IMR-90 (cell line): Measurements from ENCODE around the gene AMZ1. TPM values are rescaled to one million over a fixed set of nuclear protein-coding genes. Genes with fewer than 3 reads are reported as not detected.

Experiments
- ATAC-seq: fragments of 200-7000 bp; cut with Tn5 transposase; 2 replicates; pipeline ENCODE4 v1.9.1; 2020; ENCODE audit warnings: low read depth, mild to moderate bottlenecking, moderate library complexity
- BruUV-seq: library from RNA; stranded (reverse); fragments of 400-500 nt; replicated peaks from 2 replicates; lab custom pipeline; 2021; lab: Mats Ljungman, UMichigan
- CTCF ChIA-PET: fragments of 300-600 bp; formaldehyde crosslinking; extraction: SDS; loops from one replicate; lab custom pipeline; 2021; ENCODE audit warnings: antibody characterized with exemption; lab: Yijun Ruan, JAX
- POLR2A ChIA-PET: fragments of 300-600 bp; sonication (Branson Sonifier 250); formaldehyde crosslinking; loops from one replicate; lab custom pipeline; 2022; ENCODE audit warnings: antibody characterized with exemption; ENCODE audit not compliant: unreplicated experiment; lab: Charles Lee
- DNase-seq: peaks from one replicate; pipeline ENCODE4 v3.0.0; 2013
- H2AFZ ChIP-seq: replicated peaks from 2 replicates; pipeline ENCODE3; 2013; ENCODE audit warnings: low read length, mild to moderate bottlenecking; ENCODE audit not compliant: poor library complexity
- H2AK5ac ChIP-seq: 2 replicates; pipeline ENCODE4 v1.6.1; 2013; ENCODE audit warnings: low read depth, low read length, inconsistent platforms
- H2AK9ac ChIP-seq: replicated peaks from 2 replicates; pipeline ENCODE3; 2013; ENCODE audit warnings: mild to moderate bottlenecking, low read depth, low read length, moderate library complexity; ENCODE audit not compliant: poor library complexity
- H2BK120ac ChIP-seq: 2 replicates; pipeline ENCODE4 v1.6.1; 2013; ENCODE audit warnings: low read depth, low read length, inconsistent platforms
- H2BK15ac ChIP-seq: 3 replicates; pipeline ENCODE4 v1.6.1; 2013; ENCODE audit warnings: low read depth, low read length, inconsistent platforms
- H2BK20ac ChIP-seq: 2 replicates; pipeline ENCODE4 v1.6.1; 2013; ENCODE audit warnings: low read depth, mild to moderate bottlenecking, inconsistent platforms, low read length, moderate library complexity
- H2BK5ac ChIP-seq: 2 replicates; pipeline ENCODE4 v1.6.1; 2013; ENCODE audit warnings: mild to moderate bottlenecking, low read depth, low read length, inconsistent platforms; ENCODE audit not compliant: poor library complexity, severe bottlenecking
- H3K14ac ChIP-seq: replicated peaks from 2 replicates; pipeline ENCODE4 v1.6.1; 2013; ENCODE audit warnings: low read depth, low read length, inconsistent platforms
- H3K18ac ChIP-seq: 2 replicates; pipeline ENCODE4 v1.6.1; 2013; ENCODE audit warnings: low read depth, low read length, control low read depth
- H3K23ac ChIP-seq: 2 replicates; pipeline ENCODE4 v1.6.1; 2013; ENCODE audit warnings: low read depth, low read length, inconsistent platforms
- H3K27ac ChIP-seq: 2 replicates; pipeline ENCODE4 v1.5.1; 2013; ENCODE audit warnings: mild to moderate bottlenecking, control low read depth, low read length; ENCODE audit not compliant: insufficient read depth
- H3K27me3 ChIP-seq: 2 replicates; pipeline ENCODE4 v1.6.1; 2013; ENCODE audit warnings: low read length; ENCODE audit not compliant: control insufficient read depth, insufficient read depth
- H3K36me3 ChIP-seq: 2 replicates; pipeline ENCODE4 v1.6.1; 2013; ENCODE audit warnings: low read length, mixed read lengths; ENCODE audit not compliant: control insufficient read depth, insufficient read depth
- H3K4ac ChIP-seq: 2 replicates; pipeline ENCODE4 v1.6.1; 2013; ENCODE audit warnings: low read depth, low read length, inconsistent platforms
- H3K4me1 ChIP-seq: 2 replicates; pipeline ENCODE4 v1.6.1; 2013; ENCODE audit warnings: low read length, mixed read lengths; ENCODE audit not compliant: control insufficient read depth, insufficient read depth
- H3K4me2 ChIP-seq: 2 replicates; pipeline ENCODE4 v1.6.1; 2013; ENCODE audit warnings: low read depth, mild to moderate bottlenecking, control low read depth, low read length, moderate library complexity
- H3K4me3 ChIP-seq: 2 replicates; pipeline ENCODE4 v1.5.1; 2013; ENCODE audit warnings: low read depth, mild to moderate bottlenecking, control low read depth, low read length, moderate library complexity; ENCODE audit not compliant: insufficient read depth
- H3K56ac ChIP-seq: 2 replicates; pipeline ENCODE4 v1.6.1; 2013; ENCODE audit warnings: low read length, inconsistent platforms; ENCODE audit not compliant: insufficient read depth; ENCODE audit errors: extremely low read depth
- H3K79me1 ChIP-seq, 2 experiments: 2 replicates each; pipeline ENCODE4 v1.6.1; 2013; ENCODE audit warnings: low read length in 2 of 2, inconsistent platforms in 1 of 2, low read depth in 1 of 2
- H3K9ac ChIP-seq: 2 replicates; pipeline ENCODE4 v1.6.1; 2013; ENCODE audit warnings: low read depth, low read length, control low read depth
- H3K9me1 ChIP-seq: 2 replicates; pipeline ENCODE4 v1.6.1; 2013; ENCODE audit warnings: low read length, inconsistent platforms; ENCODE audit not compliant: insufficient read depth
- H3K9me3 ChIP-seq: 2 replicates; pipeline ENCODE4 v1.6.1; 2013; ENCODE audit warnings: low read length; ENCODE audit not compliant: control insufficient read depth, insufficient read depth
- H4K20me1 ChIP-seq: 2 replicates; pipeline ENCODE4 v1.6.1; 2013; ENCODE audit warnings: low read length, inconsistent platforms; ENCODE audit not compliant: insufficient read depth
- H4K5ac ChIP-seq: 2 replicates; pipeline ENCODE4 v1.6.1; 2013; ENCODE audit warnings: mild to moderate bottlenecking, low read depth, low read length, control low read depth
- H4K8ac ChIP-seq, 2 experiments: 2 replicates each; pipeline ENCODE4 v1.6.1; 2013; ENCODE audit warnings: low read depth in 2 of 2, low read length in 2 of 2, control low read depth in 1 of 2, inconsistent platforms in 1 of 2
- H4K91ac ChIP-seq: 2 replicates; pipeline ENCODE4 v1.6.1; 2013; ENCODE audit warnings: low read depth, low read length, inconsistent platforms; ENCODE audit not compliant: insufficient read depth
- BHLHE40 ChIP-seq: fragments of 150-350 bp; IDR thresholded peaks from 2 replicates; pipeline ENCODE4 v1.6.1; 2016; ENCODE audit warnings: mild to moderate bottlenecking, low read depth, low read length
- CHD1 ChIP-seq: IDR thresholded peaks from 2 replicates; pipeline ENCODE4 v1.6.1; 2012; ENCODE audit warnings: low read depth, low read length, improper control_type of control experiment
- CTCF ChIP-seq: conservative IDR thresholded peaks from 2 replicates; pipeline ENCODE4 v1.5.1; 2012; ENCODE audit warnings: mild to moderate bottlenecking, low read depth, low read length, improper control_type of control experiment
- MXI1 ChIP-seq: IDR thresholded peaks from 2 replicates; pipeline ENCODE4 v1.6.1; 2012; ENCODE audit warnings: low read depth, mild to moderate bottlenecking, low read length, moderate library complexity, borderline replicate concordance
- RAD21 ChIP-seq: IDR thresholded peaks from 2 replicates; pipeline ENCODE4 v1.6.1; 2012; ENCODE audit warnings: low read length, improper control_type of control experiment
- SMC3 ChIP-seq: fragments of 150-350 bp; IDR thresholded peaks from 2 replicates; pipeline ENCODE4 v1.6.1; 2016; ENCODE audit warnings: low read depth, mild to moderate bottlenecking, antibody characterized with exemption, low read length, moderate library complexity
- WGBS, 2 experiments: methylation state at CpG; one replicate each; pipeline versions ENCODE4 v1.1.5 to v1.1.7; 2013; ENCODE audit warnings: missing lambda C conversion rate in 2 of 2; ENCODE audit not compliant: insufficient read length in 1 of 2; ENCODE audit errors: extremely low coverage in 2 of 2; 5-methylcytosine and 5-hydroxymethylcytosine counted together
- dilution Hi-C: fragments of 300-500 bp; cut with HindIII; formaldehyde crosslinking; loops from one replicate; pipeline ENCODE4 v1.14.3; 2018; ENCODE audit warnings: low sequenced_read_pairs; ENCODE audit not compliant: unreplicated experiment
- in situ Hi-C: fragments of 300-500 bp; cut with MboI; formaldehyde crosslinking; loops from 3 replicates; pipeline ENCODE4 v1.14.3; 2019; ENCODE audit warnings: low sequenced_read_pairs, inconsistent platforms, mixed read lengths
- intact Hi-C: fragments of 100-400 bp; cut with micrococcal nuclease; formaldehyde crosslinking; loops from 2 replicates; pipeline ENCODE4 v1.10.0; 2022
- polyA plus RNA-seq, 3 experiments: library from polyadenylated mRNA; depleted of rRNA; stranded (reverse); fragments of >200 nt; gene quantifications; 2 replicates each; pipeline ENCODE4 v1.2.3, GENCODE V29; 2012; ENCODE audit warnings: low replicate concordance in 1 of 3
- total RNA-seq: library from RNA; depleted of rRNA; stranded (reverse); fragments of >200 nt; gene quantifications from 2 replicates; pipeline ENCODE4 v1.2.3, GENCODE V29; 2012

AMZ1 gene
- total and polyA plus RNA-seq, 2 of the 4 experiments (the other 2 are of a cell fraction): 0.54 to 1.6 TPM

DNA sequence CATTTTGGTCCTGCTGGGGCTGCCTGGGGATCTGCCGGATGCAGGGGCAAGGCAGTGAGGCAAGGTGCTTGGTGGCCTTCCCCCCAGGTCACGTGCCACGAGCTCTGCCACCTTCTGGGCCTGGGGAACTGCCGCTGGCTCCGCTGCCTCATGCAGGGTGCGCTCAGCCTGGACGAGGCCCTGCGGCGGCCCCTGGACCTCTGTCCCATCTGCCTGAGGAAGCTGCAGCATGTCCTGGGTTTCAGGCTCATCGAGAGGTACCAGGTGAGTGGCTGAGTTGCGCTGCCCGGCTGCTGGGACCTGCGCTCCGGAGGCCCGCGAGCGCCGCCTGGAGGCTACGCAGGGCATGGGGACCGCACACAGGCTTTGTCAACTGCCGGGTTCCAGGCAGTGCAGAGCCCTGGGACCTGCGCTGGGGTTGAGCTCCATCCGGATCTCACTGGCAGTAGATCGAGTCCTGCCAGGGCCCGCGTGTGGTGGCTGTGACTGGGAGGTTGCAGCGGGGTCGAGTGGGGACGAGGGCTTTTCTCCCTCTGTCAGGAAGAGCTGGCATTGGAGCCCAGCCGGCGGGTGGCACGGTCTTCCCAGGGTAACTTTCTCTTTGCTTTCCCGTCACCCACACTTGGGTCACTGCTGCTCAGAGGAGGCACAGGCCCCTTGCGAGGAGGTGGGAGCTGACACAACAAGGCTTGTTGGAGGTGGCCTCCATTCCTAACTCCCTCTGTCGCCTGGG is 21.7 kb downstream of the AMZ1 start:
- Histone ChIP-seq H3K56ac (no peak overlapping the region), H3K79me1 (no peaks in the 10 kb centered on the region; a peak in 1 of 4 replicates), H3K9me1 (no peaks in the 10 kb centered on the region), H3K18ac (no peak overlapping the region), H2BK15ac (no peak overlapping the region), H4K20me1 (no peaks in the 10 kb centered on the region; the same call in 1 of the 2 replicates), H3K4me1 (no peaks in the 10 kb centered on the region), H3K9ac (no peak overlapping the region), H2AK5ac (no peak overlapping the region), H3K9me3 (peaks cover 4% of the 10 kb centered on the region; the same call in 1 of the 2 replicates), H3K14ac (no peak overlapping the region), H3K4me2 (no peak overlapping the region), H4K5ac (no peak overlapping the region), H3K27ac (no peak overlapping the region), H2AK9ac (peak overlapping the region; percentile 88), H2BK120ac (no peak overlapping the region), H4K8ac (no peak overlapping the region), H4K91ac (no peak overlapping the region), H3K23ac (no peak overlapping the region), H2BK20ac (no peak overlapping the region), H2AFZ (peak overlapping the region; percentile 43), H3K36me3 (peaks cover 3% of the 10 kb centered on the region), H3K27me3 (no peaks in the 10 kb centered on the region), H3K4ac (no peak overlapping the region), H3K4me3 (no peak overlapping the region), H2BK5ac (no peak overlapping the region)
- BruUV-seq: no TSS peak
- TF ChIP-seq RAD21 (peak; percentile 67), MXI1 (no peak), CHD1 (no peak), BHLHE40 (no peak), CTCF (peak; percentile 66), SMC3 (peak; percentile 62)
- dilution Hi-C loops: no loop called here
- DNase-seq (peak; percentile 27), ATAC-seq (peak; percentile 79)
- POLR2A ChIA-PET: no interaction called here
- intact Hi-C loops: no loop called here
- WGBS, 2 experiments: 46% methylated on average over 31 of the region's 35 CpGs; no CpG with 5 or more reads in 1 of the 2 experiments
- in situ Hi-C loops: no loop called here
- CTCF ChIA-PET: interaction anchor here (1.2 kb wide), 1 partner anchor 20 kb away, joined by 3 read pairs; no protein-coding TSS in a partner anchor
